Measurements from ENCODE around the gene VAMP5.

The VAMP5 gene

GRCh38 chr2:85547089-85547858, 37.0 kb upstream of the VAMP5 start:
- DNase-seq (ENCODE audit: low read depth): no peak
- no peak for TF ChIP-seq CTCF (conservative IDR thresholded peaks at IDR 0.05; ENCODE audit: low read length)
- H3K4me3 ChIP-seq (ENCODE audit: low read length): no peak overlapping the region

GRCh38 chr2:85547859-85548607, 36.2 kb upstream of the VAMP5 start:
- no peak for TF ChIP-seq CTCF (conservative IDR thresholded peaks at IDR 0.05; ENCODE audit: low read length)

GRCh38 chr2:85548608-85548900, 35.7 kb upstream of the VAMP5 start:
- no peak overlapping the region for H3K4me3 ChIP-seq (ENCODE audit: low read length)
- DNase-seq (ENCODE audit: low read depth): no peak
- TF ChIP-seq CTCF (conservative IDR thresholded peaks at IDR 0.05; ENCODE audit: low read length): no peak

More at GRCh38 chr2:85547859-85548607, 36.2 kb upstream of the VAMP5 start:
- DNase-seq (ENCODE audit: low read depth): peak; percentile 23
- H3K4me3 ChIP-seq (ENCODE audit: low read length): no peak overlapping the region

GRCh38 chr2:85549095-85549494, 35.1 kb upstream of the VAMP5 start:
- TF ChIP-seq CTCF (conservative IDR thresholded peaks at IDR 0.05; ENCODE audit: low read length): no peak
- no peak for DNase-seq (ENCODE audit: low read depth)

GRCh38 chr2:85549826-85550225, 34.4 kb upstream of the VAMP5 start:
- H3K4me3 ChIP-seq (ENCODE audit: low read length): no peak overlapping the region
- TF ChIP-seq CTCF (conservative IDR thresholded peaks at IDR 0.05; ENCODE audit: low read length): no peak
- peak; percentile 96 for DNase-seq (ENCODE audit: low read depth)

More at GRCh38 chr2:85549095-85549494, 35.1 kb upstream of the VAMP5 start:
- no peak overlapping the region for H3K4me3 ChIP-seq (ENCODE audit: low read length)

- DNase-seq (ENCODE audit: low read depth): no peak
- no peak overlapping the region for H3K4me3 ChIP-seq (ENCODE audit: low read length)
- no peak for TF ChIP-seq CTCF (conservative IDR thresholded peaks at IDR 0.05; ENCODE audit: low read length)
These were observed 33.7 kb upstream of the VAMP5 start for GRCh38 chr2:85550486-85550885.
